Thoracic aorta (tissue), 2 donors: ENCODE measurements around the gene WDR48. TPM values are rescaled to one million over a fixed set of nuclear protein-coding genes. Genes with fewer than 3 reads are reported as not detected.
A peak's percentile ranks its signal among the peaks of the same experiment; 100 is the strongest.

Source experiments
- ATAC-seq: fragments of 150-250 bp; one replicate; pipeline ENCODE4 v1.8.0; 2017; ENCODE audit warnings: low read depth; ENCODE audit not compliant: insufficient number of reproducible peaks, low FRiP score
- DNase-seq: peaks from one replicate; pipeline ENCODE4 v3.0.0-alpha.2; 2020; ENCODE audit warnings: low spot score
- H3K27ac ChIP-seq, 2 donors: fragments of 200-600 bp; sonication (generic); 1 replicate in 1 of 2; 2 replicates in 1 of 2; pipeline ENCODE4 v1.5.1; 2016; ENCODE audit warnings: mild to moderate bottlenecking in 2 of 2, moderate library complexity in 2 of 2
- H3K27me3 ChIP-seq: fragments of 200-600 bp; sonication (generic); replicated peaks from 2 replicates; pipeline ENCODE4 v1.6.0; 2016; ENCODE audit warnings: mild to moderate bottlenecking; ENCODE audit not compliant: insufficient read depth
- H3K36me3 ChIP-seq: fragments of 200-600 bp; sonication (generic); one replicate; pipeline ENCODE4 v1.5.1; 2016
- H3K4me1 ChIP-seq, 2 donors: fragments of 200-600 bp; sonication (generic); 1 replicate in 1 of 2; 2 replicates in 1 of 2; pipeline versions ENCODE4 v1.5.1 to v1.6.0; 2016; ENCODE audit warnings: low read depth in 2 of 2, mild to moderate bottlenecking in 1 of 2; ENCODE audit not compliant: control insufficient read depth in 1 of 2
- H3K4me3 ChIP-seq: fragments of 200-600 bp; sonication (generic); 2 replicates; pipeline ENCODE4 v1.5.1; 2016; ENCODE audit warnings: mild to moderate bottlenecking
- H3K9me3 ChIP-seq: fragments of 200-600 bp; sonication (generic); 2 replicates; pipeline ENCODE4 v1.5.1; 2016
- total RNA-seq, 2 donors: library from RNA; depleted of rRNA; stranded (reverse); fragments of >200 nt; gene quantifications; one replicate each; pipeline versions ENCODE4 v1.1.0 to v1.2.3, GENCODE V29; 2016
- TF ChIP-seq, protein P1 (sequence below): fragments of 200-600 bp; sonication (generic); IDR thresholded peaks from one replicate; pipeline ENCODE4 v1.5.1; 2019; ENCODE audit warnings: antibody characterized with exemption

The WDR48 gene
- total RNA-seq, 2 donors from 2014 or later = 17.7 to 29.9 TPM

DNA sequence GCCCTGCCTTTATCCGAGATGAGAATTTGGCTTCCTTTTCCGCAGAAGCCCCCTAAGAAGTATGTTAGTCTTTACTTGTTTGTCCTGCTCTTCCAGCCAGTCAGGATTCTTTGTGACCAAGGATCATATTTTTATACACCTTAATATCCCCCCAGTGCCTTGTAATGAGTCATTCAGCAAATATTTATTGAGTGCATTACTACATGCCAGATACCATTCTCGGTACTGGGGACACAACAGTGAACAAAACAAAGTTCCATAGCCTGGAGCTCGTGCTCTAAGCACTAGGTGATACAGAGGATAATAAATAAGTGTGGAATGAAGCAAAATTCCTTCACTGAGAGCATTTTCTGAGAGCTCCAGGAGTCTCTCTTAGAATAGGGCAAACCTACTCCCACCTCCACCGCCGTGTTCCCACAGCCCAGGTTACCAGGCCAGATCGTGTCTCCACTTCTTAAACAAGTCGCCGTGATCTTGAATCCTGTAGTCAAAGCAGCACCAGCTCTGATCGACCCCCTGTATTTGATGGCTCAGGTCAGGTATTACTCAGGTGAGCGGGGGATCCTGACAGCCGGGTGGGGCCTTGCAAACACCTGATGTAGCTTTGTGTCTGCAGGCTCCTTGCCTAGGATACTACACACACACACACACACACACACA lies 74.2 kb downstream of the WDR48 start:
- no peaks in the 10 kb centered on the region for H3K9me3 ChIP-seq
- DNase-seq (no peak), ATAC-seq (no peak)
- H3K27ac ChIP-seq = peak overlapping the region in 1 of 2 donors; percentile 25
- H3K4me1 ChIP-seq = peaks cover 6 to 9% of the 10 kb centered on the region in 2 donors
- H3K36me3 ChIP-seq = no peaks in the 10 kb centered on the region
- TF ChIP-seq, protein P1, sequence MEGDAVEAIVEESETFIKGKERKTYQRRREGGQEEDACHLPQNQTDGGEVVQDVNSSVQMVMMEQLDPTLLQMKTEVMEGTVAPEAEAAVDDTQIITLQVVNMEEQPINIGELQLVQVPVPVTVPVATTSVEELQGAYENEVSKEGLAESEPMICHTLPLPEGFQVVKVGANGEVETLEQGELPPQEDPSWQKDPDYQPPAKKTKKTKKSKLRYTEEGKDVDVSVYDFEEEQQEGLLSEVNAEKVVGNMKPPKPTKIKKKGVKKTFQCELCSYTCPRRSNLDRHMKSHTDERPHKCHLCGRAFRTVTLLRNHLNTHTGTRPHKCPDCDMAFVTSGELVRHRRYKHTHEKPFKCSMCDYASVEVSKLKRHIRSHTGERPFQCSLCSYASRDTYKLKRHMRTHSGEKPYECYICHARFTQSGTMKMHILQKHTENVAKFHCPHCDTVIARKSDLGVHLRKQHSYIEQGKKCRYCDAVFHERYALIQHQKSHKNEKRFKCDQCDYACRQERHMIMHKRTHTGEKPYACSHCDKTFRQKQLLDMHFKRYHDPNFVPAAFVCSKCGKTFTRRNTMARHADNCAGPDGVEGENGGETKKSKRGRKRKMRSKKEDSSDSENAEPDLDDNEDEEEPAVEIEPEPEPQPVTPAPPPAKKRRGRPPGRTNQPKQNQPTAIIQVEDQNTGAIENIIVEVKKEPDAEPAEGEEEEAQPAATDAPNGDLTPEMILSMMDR = no peak
- H3K4me3 ChIP-seq = no peak overlapping the region
- H3K27me3 ChIP-seq = no peaks in the 10 kb centered on the region

DNA sequence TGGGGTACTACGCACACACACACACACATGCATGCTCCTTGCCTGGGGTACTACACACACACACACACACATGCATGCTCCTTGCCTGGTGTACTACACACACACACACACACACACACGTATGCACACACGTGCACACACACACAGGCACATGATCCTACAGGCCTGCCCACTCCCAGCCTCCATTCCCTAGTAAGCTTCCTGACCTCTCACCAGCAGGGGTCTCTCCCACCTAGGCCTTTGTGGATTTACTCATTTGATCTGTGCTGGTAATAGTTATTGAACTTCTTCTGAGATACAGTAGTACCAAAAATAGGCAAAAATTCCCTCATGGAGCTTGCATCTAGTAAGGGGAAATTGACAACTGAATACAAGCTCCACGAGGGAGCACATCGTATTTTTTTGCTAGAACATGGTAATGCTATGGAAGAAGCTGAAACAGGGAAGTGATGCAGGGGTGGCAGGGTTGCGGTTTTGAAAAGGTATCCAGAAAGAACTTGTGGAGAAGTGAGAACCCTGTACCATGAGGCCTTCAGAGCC lies 74.8 kb downstream of the WDR48 start:
- TF ChIP-seq, protein P1 = peak; percentile 49
- H3K27ac ChIP-seq = peak overlapping the region in 1 of 2 donors; percentile 25
- H3K36me3 ChIP-seq = no peaks in the 10 kb centered on the region
- DNase-seq (no peak), ATAC-seq (no peak)
- H3K9me3 ChIP-seq = no peaks in the 10 kb centered on the region
- H3K4me1 ChIP-seq = peaks cover 6 to 9% of the 10 kb centered on the region in 2 donors
- H3K4me3 ChIP-seq = no peak overlapping the region
- no peaks in the 10 kb centered on the region for H3K27me3 ChIP-seq

DNA sequence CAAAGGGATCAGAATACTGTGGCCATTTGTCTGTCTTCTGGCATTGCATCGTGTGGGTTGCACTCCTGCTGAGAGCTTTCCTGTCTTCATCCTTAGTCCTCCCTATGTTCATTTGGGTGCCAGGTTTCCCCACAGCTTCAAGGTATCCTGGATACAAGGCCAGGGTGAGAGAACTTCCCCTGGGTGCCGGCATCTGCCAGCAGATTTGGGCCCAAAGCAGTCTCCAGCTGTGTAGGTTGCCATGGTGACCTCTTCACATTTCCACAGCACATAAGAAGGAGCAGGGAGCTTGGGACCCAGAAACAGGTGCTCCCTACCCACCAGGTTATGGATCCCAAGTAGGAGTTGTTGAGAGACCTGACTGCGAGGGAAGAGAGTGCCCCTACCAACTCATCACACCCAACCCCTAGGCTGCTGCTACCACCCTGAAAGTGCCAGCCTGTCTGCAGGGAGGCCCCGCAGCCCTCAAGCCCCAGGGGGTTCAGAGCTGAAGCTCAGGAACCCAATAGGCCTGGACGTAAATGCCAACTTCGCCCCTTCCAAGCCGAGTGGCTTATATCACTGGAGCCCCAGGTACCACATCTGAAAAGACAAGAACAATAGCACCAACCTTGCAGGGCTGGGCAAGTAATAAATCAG lies 75.6 kb downstream of the WDR48 start:
- ATAC-seq (no peak), DNase-seq (no peak)
- H3K9me3 ChIP-seq = no peaks in the 10 kb centered on the region
- H3K27ac ChIP-seq = no peak overlapping the region
- H3K4me1 ChIP-seq = peaks cover 6 to 9% of the 10 kb centered on the region in 2 donors
- no peaks in the 10 kb centered on the region for H3K27me3 ChIP-seq
- TF ChIP-seq, protein P1 = no peak
- H3K36me3 ChIP-seq = no peaks in the 10 kb centered on the region
- no peak overlapping the region for H3K4me3 ChIP-seq

DNA sequence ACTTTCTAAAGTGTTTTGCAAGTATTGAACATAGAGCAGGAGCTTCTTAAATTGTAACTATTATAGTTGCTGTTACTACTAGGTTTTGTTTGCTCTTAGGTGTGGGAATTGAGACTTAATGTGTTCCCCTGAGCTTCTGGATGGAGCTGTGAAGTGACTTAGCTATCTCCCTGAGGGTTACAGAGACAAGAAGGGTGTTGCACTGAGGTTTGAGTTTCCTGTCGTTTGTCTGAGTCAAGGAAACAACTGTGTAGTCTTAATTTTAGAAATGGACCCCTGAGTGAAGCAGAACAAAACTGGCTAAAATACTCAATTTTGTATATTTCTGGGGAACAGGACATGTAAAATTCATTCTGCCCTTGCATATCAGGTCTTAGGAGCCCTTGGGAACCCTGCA lies 76.1 kb downstream of the WDR48 start:
- Histone ChIP-seq H3K4me1 (peaks cover 6 to 9% of the 10 kb centered on the region in 2 donors), H3K27me3 (no peaks in the 10 kb centered on the region), H3K36me3 (no peaks in the 10 kb centered on the region), H3K9me3 (no peaks in the 10 kb centered on the region), H3K4me3 (no peak overlapping the region), H3K27ac (no peak overlapping the region)
- TF ChIP-seq, protein P1 = no peak
- DNase-seq = no peak
- ATAC-seq = no peak

DNA sequence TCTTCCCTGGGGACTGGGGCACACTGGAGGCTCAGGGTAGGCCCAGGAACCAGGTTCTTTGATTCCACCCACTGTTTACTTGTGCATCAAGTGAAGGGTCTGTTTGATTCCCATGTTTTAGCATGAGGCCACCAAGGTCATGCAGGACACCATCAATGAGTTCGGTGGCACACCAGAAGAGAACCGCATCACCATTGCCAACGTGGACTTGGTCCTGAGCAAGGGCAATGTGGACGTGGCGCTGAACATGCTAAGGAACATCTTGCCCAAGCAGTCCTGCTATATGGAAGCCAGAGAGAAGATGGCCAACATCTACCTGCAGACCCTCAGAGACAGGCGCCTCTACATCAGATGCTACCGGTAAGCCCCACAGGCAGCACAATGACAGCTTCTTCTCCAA lies 77.1 kb downstream of the WDR48 start:
- DNase-seq (no peak), ATAC-seq (no peak)
- Histone ChIP-seq H3K4me1 (peaks cover 6 to 9% of the 10 kb centered on the region in 2 donors), H3K27ac (no peak overlapping the region), H3K27me3 (no peaks in the 10 kb centered on the region), H3K9me3 (no peaks in the 10 kb centered on the region), H3K36me3 (no peaks in the 10 kb centered on the region), H3K4me3 (no peak overlapping the region)
- TF ChIP-seq, protein P1 = no peak
